ENCODE results near the gene CLMN. TPM values are rescaled to one million over a fixed set of nuclear protein-coding genes. Genes with fewer than 3 reads are reported as not detected.

Gene CLMN
- total and polyA plus RNA-seq, 8 donors, result 17.4 to 78.1 (median 59.8) TPM

DNA sequence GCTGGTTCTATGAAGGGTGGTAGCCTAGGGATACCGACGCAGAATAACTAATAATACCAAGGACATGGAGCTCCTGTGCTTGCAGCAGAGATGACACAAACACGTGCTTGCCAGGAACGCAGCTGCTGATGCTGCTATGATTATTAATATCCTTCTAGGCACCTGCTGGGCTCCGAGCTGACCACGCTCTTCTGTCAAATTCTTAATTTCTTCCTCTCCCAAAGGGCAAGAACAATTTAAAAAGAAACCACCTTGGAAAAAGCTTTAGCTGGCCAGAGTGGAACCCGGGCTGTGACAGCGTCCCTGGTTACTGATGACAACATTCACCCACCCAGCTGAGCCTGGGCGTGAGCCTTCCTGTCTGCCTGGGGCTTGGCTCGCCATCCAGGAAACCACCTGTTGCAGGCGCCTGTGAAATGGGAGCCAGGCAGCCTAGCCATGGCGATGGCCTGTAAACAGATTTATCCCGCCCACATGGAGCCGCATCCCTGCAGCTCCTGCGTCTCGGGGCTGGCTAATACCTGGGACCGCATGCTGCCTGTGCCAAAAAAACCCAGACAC, 28.8 kb downstream of the CLMN start:
- WGBS, 2 donors, result 5 to 6% methylated on average over 17 of the region's 17 CpGs
- H3K27ac ChIP-seq, result peak overlapping the region; percentile 70 to 82 (median 81)
- H3K27me3 ChIP-seq, result no peaks in the 10 kb centered on the region
- H3K9me3 ChIP-seq, result no peaks in the 10 kb centered on the region
- intact Hi-C loops (cut with DNase I), result no loop called here
- DNase-seq, result peak; percentile 87 to 96 (median 92)
- FAIRE-seq, result no peak
- peaks cover 18 to 29% (median 25%) of the 10 kb centered on the region in 3 donors for H3K4me1 ChIP-seq
- ATAC-seq, result peak; percentile 89 to 95 (median 94)
- no peaks in the 10 kb centered on the region for H3K36me3 ChIP-seq
- peak overlapping the region in 2 of 4 donors; percentile 2 to 13 for H3K4me3 ChIP-seq
- TF ChIP-seq, protein P1, sequence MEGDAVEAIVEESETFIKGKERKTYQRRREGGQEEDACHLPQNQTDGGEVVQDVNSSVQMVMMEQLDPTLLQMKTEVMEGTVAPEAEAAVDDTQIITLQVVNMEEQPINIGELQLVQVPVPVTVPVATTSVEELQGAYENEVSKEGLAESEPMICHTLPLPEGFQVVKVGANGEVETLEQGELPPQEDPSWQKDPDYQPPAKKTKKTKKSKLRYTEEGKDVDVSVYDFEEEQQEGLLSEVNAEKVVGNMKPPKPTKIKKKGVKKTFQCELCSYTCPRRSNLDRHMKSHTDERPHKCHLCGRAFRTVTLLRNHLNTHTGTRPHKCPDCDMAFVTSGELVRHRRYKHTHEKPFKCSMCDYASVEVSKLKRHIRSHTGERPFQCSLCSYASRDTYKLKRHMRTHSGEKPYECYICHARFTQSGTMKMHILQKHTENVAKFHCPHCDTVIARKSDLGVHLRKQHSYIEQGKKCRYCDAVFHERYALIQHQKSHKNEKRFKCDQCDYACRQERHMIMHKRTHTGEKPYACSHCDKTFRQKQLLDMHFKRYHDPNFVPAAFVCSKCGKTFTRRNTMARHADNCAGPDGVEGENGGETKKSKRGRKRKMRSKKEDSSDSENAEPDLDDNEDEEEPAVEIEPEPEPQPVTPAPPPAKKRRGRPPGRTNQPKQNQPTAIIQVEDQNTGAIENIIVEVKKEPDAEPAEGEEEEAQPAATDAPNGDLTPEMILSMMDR (IDR thresholded peaks at IDR 0.05), result no peak

DNA sequence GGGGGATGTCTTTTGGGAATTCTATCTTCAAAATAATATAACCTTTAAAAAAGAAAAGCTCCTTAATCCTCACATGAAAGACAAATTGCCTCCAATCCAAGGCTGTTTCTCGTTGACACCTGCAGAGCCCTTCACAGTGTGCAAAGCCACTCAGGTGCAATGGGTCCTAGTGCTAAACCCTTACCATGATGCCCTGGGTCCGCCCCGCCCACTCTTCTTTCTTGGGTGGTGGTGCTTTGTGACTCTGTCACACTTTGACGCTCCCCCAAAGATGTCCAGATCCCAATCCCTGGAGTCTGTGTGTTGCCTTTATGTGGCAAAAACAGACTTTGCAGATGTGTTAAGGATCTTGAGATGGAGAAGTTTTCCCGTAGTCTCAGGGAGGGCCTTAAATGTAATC, 29.7 kb downstream of the CLMN start:
- FAIRE-seq (no peak), ATAC-seq (no peak), DNase-seq (no peak)
- intact Hi-C loops (cut with DNase I), result no loop called here
- Histone ChIP-seq H3K4me3 (no peak overlapping the region), H3K4me1 (peaks cover 18 to 24% (median 20%) of the 10 kb centered on the region in 3 donors), H3K27ac (peak overlapping the region; percentile 70 to 82 (median 81)), H3K27me3 (no peaks in the 10 kb centered on the region), H3K9me3 (no peaks in the 10 kb centered on the region), H3K36me3 (no peaks in the 10 kb centered on the region)
- TF ChIP-seq, protein P1 (IDR thresholded peaks at IDR 0.05), result no peak
- 89% methylated on average over 5 of the region's 5 CpGs for WGBS, 2 donors

DNA sequence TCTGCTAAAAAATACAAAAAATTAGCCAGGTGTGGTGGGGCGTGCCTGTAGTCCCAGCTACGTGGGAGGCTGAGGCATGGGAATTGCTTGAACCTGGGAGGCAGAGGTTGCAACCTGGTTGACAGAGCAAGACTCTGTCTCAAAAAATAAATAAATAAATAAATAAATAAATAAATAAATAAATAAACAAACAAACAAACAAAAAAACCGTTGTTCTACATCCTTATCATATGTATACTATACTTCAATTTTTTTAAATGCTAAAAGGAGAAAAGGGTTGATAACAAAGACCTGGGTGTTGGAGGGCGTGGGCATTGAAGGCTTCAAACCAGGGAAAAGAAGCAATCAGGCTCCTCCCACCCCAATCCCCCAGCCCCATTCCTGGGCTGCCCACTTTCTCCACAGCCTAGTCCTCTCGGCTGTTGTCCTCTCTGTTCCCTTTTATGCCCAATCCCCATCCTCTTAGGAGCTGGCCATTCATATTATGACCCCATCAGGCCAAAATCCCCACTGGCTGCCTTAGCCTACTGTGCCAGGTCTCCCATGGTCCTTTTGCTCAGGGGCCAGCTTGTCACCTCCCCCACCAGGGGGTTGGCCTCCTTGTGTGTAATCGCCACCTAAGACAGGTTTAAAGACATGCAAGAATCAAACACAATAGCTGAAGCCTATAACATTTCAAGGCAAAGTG, 30.2 kb downstream of the CLMN start:
- TF ChIP-seq, protein P1 (IDR thresholded peaks at IDR 0.05), result no peak
- DNase-seq (no peak), ATAC-seq (no peak), FAIRE-seq (no peak)
- Histone ChIP-seq H3K27me3 (no peaks in the 10 kb centered on the region), H3K9me3 (no peaks in the 10 kb centered on the region), H3K27ac (peak overlapping the region in 2 of 4 donors; percentile 70 to 82), H3K4me1 (peaks cover 15 to 20% (median 18%) of the 10 kb centered on the region in 3 donors), H3K36me3 (no peaks in the 10 kb centered on the region), H3K4me3 (no peak overlapping the region)
- WGBS, 2 donors, result 82 to 84% methylated on average over 6 of the region's 6 CpGs
- intact Hi-C loops (cut with DNase I), result no loop called here

DNA sequence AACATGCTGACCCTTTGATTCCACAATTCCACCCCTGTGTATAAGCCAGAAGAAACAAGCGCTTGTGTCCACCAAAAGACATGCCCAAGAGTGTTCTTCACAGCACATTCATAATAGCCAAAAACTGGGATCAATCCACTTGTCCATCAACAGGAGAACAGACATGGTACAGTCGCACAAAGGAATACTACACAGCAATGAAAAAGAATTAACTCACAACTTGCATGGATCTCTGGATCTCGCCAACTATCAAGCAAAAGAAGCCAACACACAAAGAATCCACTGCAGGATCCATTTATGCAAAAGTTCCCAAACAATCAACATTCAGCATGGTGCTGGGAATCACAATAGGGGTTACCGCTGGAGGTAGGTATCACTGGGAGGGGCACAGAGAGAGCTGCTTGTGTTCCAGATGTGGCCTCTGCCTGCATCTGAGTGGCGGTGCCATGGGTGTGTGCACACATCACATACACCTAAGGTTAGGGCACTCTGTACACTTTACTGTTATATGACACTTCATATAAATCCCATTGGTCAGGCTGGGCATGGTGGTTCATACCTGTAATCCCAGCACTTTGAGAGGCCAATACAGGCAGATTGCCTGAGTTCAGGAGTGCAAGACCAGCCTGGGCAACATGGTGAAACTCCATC, 30.9 kb downstream of the CLMN start:
- FAIRE-seq, result no peak
- Histone ChIP-seq H3K27me3 (no peaks in the 10 kb centered on the region), H3K4me3 (no peak overlapping the region), H3K27ac (no peak overlapping the region), H3K9me3 (no peaks in the 10 kb centered on the region), H3K4me1 (peaks cover 14 to 20% (median 15%) of the 10 kb centered on the region in 3 donors), H3K36me3 (no peaks in the 10 kb centered on the region)
- ATAC-seq, result no peak
- intact Hi-C loops (cut with DNase I), result no loop called here
- no peak for DNase-seq
- TF ChIP-seq, protein P1 (IDR thresholded peaks at IDR 0.05), result no peak
- WGBS, 2 donors, result 95 to 97% methylated on average over 5 of the region's 5 CpGs
